Measurements from ENCODE around the gene RSBN1L.
A peak's percentile ranks its signal among the peaks of the same experiment; 100 is the strongest.

RSBN1L gene

DNA sequence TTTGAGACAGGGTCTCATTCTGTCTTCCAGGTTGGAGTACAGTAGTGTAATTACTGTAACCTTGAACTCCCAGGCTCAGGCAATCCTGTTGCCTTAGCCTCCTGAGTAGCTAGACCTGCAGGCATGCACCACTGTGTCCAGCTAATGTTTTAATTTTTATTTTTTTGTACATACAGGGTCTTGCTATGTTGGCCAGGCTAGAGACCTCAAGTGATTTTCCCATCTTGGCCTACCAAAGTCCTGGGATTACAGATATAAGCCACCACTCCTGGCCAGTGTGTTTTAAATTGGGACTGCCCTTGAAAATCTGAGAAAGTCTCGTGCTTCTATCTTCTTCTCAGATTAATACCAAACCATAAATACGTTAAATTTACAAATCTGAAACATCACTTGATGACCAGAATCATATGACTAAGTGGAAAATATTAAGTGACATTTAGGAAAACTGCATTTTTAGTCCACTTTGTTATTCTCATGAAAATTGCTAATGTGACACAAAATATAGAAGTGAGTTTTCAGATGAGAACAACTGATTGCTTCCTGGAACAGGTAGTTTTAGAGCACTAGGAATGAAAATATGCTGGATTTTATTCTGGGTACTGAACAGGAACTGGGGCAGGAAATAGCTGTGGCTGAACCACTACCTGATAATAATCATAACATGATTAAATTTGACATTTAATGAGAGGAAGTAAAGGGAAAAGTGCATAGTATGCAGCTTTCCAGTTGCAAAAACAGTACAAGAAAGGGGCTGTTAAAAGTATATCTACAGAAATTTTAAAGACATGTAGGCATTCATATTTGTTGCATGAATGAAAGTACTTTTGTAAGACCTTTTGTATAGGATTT is 106.5 kb downstream of the RSBN1L start:
- no peak for TF ChIP-seq TOX (CRISPR knock-in tag; IDR thresholded peaks at IDR 0.05; ENCODE audit: borderline replicate concordance)
- TF ChIP-seq CSDC2 (CRISPR knock-in tag; IDR thresholded peaks at IDR 0.05), result no peak
- TF ChIP-seq, protein P1, sequence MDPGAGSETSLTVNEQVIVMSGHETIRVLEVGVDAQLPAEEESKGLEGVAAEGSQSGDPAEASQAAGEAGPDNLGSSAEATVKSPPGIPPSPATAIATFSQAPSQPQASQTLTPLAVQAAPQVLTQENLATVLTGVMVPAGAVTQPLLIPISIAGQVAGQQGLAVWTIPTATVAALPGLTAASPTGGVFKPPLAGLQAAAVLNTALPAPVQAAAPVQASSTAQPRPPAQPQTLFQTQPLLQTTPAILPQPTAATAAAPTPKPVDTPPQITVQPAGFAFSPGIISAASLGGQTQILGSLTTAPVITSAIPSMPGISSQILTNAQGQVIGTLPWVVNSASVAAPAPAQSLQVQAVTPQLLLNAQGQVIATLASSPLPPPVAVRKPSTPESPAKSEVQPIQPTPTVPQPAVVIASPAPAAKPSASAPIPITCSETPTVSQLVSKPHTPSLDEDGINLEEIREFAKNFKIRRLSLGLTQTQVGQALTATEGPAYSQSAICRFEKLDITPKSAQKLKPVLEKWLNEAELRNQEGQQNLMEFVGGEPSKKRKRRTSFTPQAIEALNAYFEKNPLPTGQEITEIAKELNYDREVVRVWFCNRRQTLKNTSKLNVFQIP (CRISPR knock-in tag; IDR thresholded peaks at IDR 0.05; ENCODE audit: borderline replicate concordance, low read depth), result no peak
- TF ChIP-seq ISL1 (CRISPR knock-in tag; IDR thresholded peaks at IDR 0.05), result no peak
- no peak for TF ChIP-seq ZC3H10 (CRISPR knock-in tag; IDR thresholded peaks at IDR 0.05)
- TF ChIP-seq ZFP30 (CRISPR knock-in tag; IDR thresholded peaks at IDR 0.05), result no peak
- no peak for TF ChIP-seq ESRRG (CRISPR knock-in tag; IDR thresholded peaks at IDR 0.05)
- TF ChIP-seq SNAI2 (CRISPR knock-in tag; IDR thresholded peaks at IDR 0.05), result no peak
- TF ChIP-seq, protein P2, sequence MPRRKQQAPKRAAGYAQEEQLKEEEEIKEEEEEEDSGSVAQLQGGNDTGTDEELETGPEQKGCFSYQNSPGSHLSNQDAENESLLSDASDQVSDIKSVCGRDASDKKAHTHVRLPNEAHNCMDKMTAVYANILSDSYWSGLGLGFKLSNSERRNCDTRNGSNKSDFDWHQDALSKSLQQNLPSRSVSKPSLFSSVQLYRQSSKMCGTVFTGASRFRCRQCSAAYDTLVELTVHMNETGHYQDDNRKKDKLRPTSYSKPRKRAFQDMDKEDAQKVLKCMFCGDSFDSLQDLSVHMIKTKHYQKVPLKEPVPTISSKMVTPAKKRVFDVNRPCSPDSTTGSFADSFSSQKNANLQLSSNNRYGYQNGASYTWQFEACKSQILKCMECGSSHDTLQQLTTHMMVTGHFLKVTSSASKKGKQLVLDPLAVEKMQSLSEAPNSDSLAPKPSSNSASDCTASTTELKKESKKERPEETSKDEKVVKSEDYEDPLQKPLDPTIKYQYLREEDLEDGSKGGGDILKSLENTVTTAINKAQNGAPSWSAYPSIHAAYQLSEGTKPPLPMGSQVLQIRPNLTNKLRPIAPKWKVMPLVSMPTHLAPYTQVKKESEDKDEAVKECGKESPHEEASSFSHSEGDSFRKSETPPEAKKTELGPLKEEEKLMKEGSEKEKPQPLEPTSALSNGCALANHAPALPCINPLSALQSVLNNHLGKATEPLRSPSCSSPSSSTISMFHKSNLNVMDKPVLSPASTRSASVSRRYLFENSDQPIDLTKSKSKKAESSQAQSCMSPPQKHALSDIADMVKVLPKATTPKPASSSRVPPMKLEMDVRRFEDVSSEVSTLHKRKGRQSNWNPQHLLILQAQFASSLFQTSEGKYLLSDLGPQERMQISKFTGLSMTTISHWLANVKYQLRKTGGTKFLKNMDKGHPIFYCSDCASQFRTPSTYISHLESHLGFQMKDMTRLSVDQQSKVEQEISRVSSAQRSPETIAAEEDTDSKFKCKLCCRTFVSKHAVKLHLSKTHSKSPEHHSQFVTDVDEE (CRISPR knock-in tag; IDR thresholded peaks at IDR 0.05), result no peak
- TF ChIP-seq ZFP3 (CRISPR knock-in tag; IDR thresholded peaks at IDR 0.05), result no peak
- TF ChIP-seq, protein P3, sequence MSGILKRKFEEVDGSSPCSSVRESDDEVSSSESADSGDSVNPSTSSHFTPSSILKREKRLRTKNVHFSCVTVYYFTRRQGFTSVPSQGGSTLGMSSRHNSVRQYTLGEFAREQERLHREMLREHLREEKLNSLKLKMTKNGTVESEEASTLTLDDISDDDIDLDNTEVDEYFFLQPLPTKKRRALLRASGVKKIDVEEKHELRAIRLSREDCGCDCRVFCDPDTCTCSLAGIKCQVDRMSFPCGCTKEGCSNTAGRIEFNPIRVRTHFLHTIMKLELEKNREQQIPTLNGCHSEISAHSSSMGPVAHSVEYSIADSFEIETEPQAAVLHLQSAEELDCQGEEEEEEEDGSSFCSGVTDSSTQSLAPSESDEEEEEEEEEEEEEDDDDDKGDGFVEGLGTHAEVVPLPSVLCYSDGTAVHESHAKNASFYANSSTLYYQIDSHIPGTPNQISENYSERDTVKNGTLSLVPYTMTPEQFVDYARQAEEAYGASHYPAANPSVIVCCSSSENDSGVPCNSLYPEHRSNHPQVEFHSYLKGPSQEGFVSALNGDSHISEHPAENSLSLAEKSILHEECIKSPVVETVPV (CRISPR knock-in tag; IDR thresholded peaks at IDR 0.05), result no peak
- no peak for TF ChIP-seq RARB (CRISPR knock-in tag; IDR thresholded peaks at IDR 0.05)
- no peak for TF ChIP-seq ZNF565 (CRISPR knock-in tag; conservative IDR thresholded peaks at IDR 0.05; ENCODE audit: low read depth)
- no peak for TF ChIP-seq OSR1 (CRISPR knock-in tag; IDR thresholded peaks at IDR 0.05)
- no peak for TF ChIP-seq ARNTL (CRISPR knock-in tag; IDR thresholded peaks at IDR 0.05; ENCODE audit: borderline replicate concordance, low read depth)
- ATAC-seq, result no peak

DNA sequence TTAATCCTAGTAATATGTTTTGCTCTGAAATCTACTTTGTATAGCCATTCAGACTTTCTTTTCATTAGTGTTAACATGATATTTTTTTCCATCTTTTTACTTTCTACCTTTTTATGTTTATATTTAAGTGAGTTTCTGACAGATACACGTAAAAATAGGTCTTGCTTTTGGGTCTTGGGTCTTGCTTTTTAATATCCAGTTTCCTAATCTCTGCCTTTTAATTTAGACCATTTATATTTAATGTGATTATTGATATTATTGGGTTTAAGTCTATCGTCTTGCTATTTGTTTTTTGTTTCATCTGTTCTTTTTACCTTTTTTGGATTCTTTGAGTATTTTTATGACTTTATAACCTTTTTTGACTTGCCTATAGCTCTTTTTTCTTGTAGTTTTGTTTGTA is 110.2 kb downstream of the RSBN1L start:
- TF ChIP-seq PPARA (CRISPR knock-in tag; IDR thresholded peaks at IDR 0.05; ENCODE audit: borderline replicate concordance), result no peak
- TF ChIP-seq TOX (CRISPR knock-in tag; IDR thresholded peaks at IDR 0.05; ENCODE audit: borderline replicate concordance), result no peak
- no peak for TF ChIP-seq ARNTL (CRISPR knock-in tag; IDR thresholded peaks at IDR 0.05; ENCODE audit: borderline replicate concordance, low read depth)
- no peak for TF ChIP-seq BACH2 (CRISPR knock-in tag; IDR thresholded peaks at IDR 0.05; ENCODE audit: borderline replicate concordance)
- no peak for ATAC-seq

DNA sequence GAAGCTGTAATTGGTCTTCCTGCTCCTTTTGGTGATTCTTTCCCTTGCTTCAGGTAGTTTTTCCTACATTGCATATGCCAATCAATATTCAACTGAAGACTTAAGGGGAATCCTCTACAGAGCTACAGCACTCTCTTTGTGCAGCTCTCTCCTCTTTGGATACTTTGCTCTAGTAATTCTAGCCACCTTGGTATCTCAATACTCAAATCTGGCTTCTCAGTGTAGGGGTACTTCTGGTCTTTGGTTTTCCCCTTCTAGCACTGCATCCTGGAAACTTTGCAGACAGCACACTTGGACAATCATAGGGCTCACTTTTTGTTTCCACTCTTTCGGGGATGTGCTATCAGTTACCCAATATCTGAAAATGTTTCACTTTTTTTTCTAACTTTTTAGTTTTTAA is 112.3 kb downstream of the RSBN1L start:
- ATAC-seq, result no peak
- TF ChIP-seq ZNF565 (CRISPR knock-in tag; conservative IDR thresholded peaks at IDR 0.05; ENCODE audit: low read depth), result no peak
- TF ChIP-seq OSR1 (CRISPR knock-in tag; IDR thresholded peaks at IDR 0.05), result no peak
- TF ChIP-seq ZFP30 (CRISPR knock-in tag; IDR thresholded peaks at IDR 0.05), result no peak
- no peak for TF ChIP-seq BACH2 (CRISPR knock-in tag; IDR thresholded peaks at IDR 0.05; ENCODE audit: borderline replicate concordance)

DNA sequence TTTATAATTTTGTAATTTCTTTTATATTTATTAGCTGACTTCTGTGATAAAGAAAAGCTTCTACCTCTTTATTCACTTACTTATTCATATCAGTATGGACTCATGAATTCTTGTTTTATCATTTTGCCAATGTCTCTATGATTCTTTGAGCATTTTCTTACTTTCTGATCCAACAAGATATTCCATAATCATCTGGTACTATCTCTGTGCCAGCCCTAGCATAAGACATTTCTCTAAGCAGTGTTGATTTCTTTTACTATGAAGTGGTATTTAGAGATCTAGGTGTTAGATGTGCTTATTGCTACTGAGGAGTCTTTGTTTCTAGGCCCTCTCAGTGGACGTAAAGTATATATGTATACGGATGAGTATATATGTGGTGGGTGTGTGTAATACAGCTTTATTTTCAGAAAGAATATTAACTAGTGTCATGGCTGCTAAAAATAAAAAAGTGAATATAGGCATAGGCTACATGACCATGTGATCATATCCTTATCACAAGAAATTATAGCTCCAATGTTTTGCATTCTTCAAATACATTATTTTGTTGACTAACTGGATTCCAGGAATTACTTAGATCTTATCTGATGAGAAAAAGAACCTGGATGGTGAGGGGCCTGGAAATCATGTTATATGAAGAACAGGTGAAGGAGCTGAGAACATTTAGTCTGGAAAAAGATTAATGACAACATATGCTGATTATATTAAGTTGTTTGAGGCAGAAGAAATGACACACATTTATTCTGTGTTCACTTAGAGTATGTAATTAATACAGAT is 115.4 kb downstream of the RSBN1L start:
- TF ChIP-seq, protein P4, sequence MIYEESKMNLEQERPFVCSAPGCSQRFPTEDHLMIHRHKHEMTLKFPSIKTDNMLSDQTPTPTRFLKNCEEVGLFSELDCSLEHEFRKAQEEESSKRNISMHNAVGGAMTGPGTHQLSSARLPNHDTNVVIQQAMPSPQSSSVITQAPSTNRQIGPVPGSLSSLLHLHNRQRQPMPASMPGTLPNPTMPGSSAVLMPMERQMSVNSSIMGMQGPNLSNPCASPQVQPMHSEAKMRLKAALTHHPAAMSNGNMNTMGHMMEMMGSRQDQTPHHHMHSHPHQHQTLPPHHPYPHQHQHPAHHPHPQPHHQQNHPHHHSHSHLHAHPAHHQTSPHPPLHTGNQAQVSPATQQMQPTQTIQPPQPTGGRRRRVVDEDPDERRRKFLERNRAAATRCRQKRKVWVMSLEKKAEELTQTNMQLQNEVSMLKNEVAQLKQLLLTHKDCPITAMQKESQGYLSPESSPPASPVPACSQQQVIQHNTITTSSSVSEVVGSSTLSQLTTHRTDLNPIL (CRISPR knock-in tag; IDR thresholded peaks at IDR 0.05; ENCODE audit: low read depth), result peak; percentile 47; the same call in 1 of the 2 replicates
- TF ChIP-seq, protein P3 (CRISPR knock-in tag; IDR thresholded peaks at IDR 0.05), result no peak
- no peak for TF ChIP-seq CSDC2 (CRISPR knock-in tag; IDR thresholded peaks at IDR 0.05)
- no peak for TF ChIP-seq ZFP3 (CRISPR knock-in tag; IDR thresholded peaks at IDR 0.05)
- TF ChIP-seq, protein P2 (CRISPR knock-in tag; IDR thresholded peaks at IDR 0.05), result no peak
- TF ChIP-seq OSR1 (CRISPR knock-in tag; IDR thresholded peaks at IDR 0.05), result no peak
- TF ChIP-seq SNAI2 (CRISPR knock-in tag; IDR thresholded peaks at IDR 0.05), result peak; percentile 81; the same call in 1 of the 2 replicates
- no peak for TF ChIP-seq BACH2 (CRISPR knock-in tag; IDR thresholded peaks at IDR 0.05; ENCODE audit: borderline replicate concordance)
- no peak for TF ChIP-seq ZFP30 (CRISPR knock-in tag; IDR thresholded peaks at IDR 0.05)
- TF ChIP-seq ISL1 (CRISPR knock-in tag; IDR thresholded peaks at IDR 0.05), result peak; percentile 87
- no peak for TF ChIP-seq ESRRG (CRISPR knock-in tag; IDR thresholded peaks at IDR 0.05)
- TF ChIP-seq ZC3H10 (CRISPR knock-in tag; IDR thresholded peaks at IDR 0.05), result no peak
- peak; percentile 72; the same call in 1 of the 2 replicates for TF ChIP-seq ZNF70 (CRISPR knock-in tag; IDR thresholded peaks at IDR 0.05)
- TF ChIP-seq PPARA (CRISPR knock-in tag; IDR thresholded peaks at IDR 0.05; ENCODE audit: borderline replicate concordance), result no peak
- peak; percentile 71 for ATAC-seq

Measured in SK-N-SH treated with all-trans-retinoic acid at 6 μM for 48 hours (cell line).